Epithelial cell of proximal tubule (primary cell): ENCODE results near the gene KCNK2. TPM values are rescaled to one million over a fixed set of nuclear protein-coding genes. Genes with fewer than 3 reads are reported as not detected.

Experiments used
- DNase-seq: peaks from one replicate; pipeline ENCODE4 v3.0.0-alpha.2; 2011; ENCODE audit warnings: low read depth
- H3K4me3 ChIP-seq: 2 replicates; pipeline ENCODE4 v1.5.1; 2011; ENCODE audit warnings: low read depth, mild to moderate bottlenecking, low read length
- total RNA-seq: library from RNA; depleted of rRNA; stranded (reverse); fragments of >200 nt; gene quantifications from 2 replicates; pipeline ENCODE4 v1.2.3, GENCODE V29; 2015
- TF ChIP-seq, protein P1 (sequence below): conservative IDR thresholded peaks from 2 replicates; pipeline ENCODE4 v1.5.1; 2012; ENCODE audit warnings: low read depth, mild to moderate bottlenecking, low read length

KCNK2 gene
- total RNA-seq, 1 donor from 2014 or later = not detected

DNA sequence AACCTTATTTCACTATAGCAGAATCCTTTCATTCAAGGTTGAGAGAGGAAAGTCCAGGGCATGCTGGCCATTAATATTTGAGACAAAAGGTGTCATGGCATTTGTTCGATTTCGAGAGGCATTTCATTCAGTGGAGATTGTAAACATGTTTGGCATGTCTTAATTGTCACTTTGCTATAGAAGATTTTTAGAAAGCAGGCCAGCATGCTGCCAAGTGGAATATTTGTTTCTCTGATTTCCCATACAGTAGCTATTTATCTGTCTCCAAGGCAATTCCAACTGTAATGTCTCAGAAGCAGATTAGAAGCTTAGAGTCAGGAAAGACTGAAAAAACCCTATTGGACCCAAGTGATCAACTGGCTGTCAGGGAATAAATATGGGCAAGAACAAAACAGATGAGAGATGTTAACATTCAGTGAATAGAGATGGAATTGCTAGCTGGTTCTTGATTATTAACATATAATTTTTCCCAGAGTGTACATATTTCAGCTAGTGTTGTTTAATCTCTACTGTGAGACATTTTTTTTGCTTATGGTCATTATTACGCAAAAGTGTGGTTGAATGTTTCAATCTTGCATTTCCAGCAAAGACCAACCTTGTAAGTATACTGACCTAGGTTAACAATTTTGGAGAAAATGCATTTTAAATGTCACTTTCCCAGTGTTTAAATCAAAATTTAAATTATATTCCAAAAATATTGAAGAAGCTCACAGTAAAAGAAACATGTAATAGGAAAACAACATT is 174.6 kb downstream of the KCNK2 start:
- H3K4me3 ChIP-seq = no peak overlapping the region
- TF ChIP-seq, protein P1, sequence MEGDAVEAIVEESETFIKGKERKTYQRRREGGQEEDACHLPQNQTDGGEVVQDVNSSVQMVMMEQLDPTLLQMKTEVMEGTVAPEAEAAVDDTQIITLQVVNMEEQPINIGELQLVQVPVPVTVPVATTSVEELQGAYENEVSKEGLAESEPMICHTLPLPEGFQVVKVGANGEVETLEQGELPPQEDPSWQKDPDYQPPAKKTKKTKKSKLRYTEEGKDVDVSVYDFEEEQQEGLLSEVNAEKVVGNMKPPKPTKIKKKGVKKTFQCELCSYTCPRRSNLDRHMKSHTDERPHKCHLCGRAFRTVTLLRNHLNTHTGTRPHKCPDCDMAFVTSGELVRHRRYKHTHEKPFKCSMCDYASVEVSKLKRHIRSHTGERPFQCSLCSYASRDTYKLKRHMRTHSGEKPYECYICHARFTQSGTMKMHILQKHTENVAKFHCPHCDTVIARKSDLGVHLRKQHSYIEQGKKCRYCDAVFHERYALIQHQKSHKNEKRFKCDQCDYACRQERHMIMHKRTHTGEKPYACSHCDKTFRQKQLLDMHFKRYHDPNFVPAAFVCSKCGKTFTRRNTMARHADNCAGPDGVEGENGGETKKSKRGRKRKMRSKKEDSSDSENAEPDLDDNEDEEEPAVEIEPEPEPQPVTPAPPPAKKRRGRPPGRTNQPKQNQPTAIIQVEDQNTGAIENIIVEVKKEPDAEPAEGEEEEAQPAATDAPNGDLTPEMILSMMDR = no peak
- no peak for DNase-seq

DNA sequence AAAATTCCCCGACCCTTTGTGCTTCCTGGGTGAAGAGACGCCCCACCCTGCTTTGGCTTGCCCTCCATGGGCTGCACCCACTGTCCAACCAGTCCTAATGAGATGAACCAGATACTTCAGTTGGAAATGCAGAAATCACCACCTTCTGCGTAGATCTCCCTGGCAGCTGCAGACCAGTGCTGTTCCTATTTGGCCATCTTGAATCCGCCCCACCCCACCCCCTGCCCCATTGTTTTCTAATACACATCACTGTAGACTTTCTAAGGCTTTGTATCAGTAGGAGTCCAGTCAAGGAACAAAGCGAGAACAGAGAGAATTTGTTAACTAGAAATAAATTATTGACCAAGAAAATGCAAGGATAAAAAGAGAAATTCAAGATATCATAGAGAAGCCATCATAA is 178.2 kb downstream of the KCNK2 start:
- TF ChIP-seq, protein P1 = no peak
- DNase-seq = no peak
- H3K4me3 ChIP-seq = no peak overlapping the region

DNA sequence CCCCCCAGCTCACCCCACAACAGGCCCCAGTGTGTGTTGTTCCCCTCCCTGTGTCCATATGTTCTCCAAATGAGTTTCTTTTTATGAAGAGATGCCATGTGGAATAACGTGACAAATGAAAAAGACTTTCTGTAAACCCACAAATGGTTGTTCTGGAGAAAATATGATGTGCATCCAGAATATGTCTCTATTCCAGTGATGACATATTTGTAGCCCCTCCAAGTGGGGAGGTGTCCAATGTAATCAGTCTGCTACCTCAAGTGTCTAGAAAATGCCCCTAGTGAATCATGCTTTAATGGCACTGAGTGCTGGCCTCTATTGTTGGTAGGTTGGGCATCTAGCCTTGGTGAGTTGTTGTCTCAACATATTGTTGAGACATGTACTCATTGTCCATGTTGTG is 179.6 kb downstream of the KCNK2 start:
- no peak for DNase-seq
- no peak overlapping the region for H3K4me3 ChIP-seq
- TF ChIP-seq, protein P1 = no peak

DNA sequence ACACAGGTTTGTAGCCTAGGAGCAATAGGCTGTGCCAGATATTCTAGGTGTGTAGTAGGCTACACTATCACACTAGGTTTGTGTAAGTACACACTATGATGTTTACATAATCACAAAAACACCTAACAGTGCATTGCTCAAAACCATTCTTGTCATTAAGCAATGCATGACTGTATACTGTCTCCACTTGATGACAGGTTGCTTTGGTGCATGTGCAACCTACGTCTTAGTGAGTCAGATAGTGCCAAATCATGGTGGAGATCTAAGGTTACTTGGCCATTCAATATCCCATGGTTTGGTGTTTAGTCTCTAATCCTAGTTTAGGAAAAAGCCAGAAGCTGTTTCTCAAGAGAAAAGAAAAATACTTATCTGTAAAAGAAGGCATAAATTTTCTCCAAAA is 181.1 kb downstream of the KCNK2 start:
- H3K4me3 ChIP-seq = no peak overlapping the region
- TF ChIP-seq, protein P1 = no peak
- no peak for DNase-seq

DNA sequence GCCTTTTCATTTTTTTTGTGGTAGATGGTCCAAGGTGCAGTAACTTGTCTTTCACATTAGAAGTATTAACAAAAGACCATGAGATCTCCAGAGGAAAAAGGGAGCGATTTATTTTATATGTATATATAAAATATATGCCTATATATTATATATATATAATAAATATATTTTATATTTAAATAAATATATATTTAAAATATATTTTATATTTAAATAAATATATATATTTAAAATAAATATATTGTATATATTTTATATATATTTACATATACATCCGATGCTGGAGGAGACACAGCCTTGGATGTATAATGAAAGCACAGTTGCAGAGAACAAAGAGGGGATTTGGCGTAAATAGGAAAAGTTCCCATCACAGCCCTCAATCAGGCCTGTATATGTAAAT is 182.1 kb downstream of the KCNK2 start:
- TF ChIP-seq, protein P1 = no peak
- no peak for DNase-seq
- H3K4me3 ChIP-seq = no peak overlapping the region

- H3K4me3 ChIP-seq = no peak overlapping the region
- DNase-seq = no peak
- TF ChIP-seq, protein P1 = no peak
Measured at GRCh38 chr1:215267495-215267894, 185.0 kb downstream of the KCNK2 start.

- no peak for DNase-seq
- TF ChIP-seq, protein P1 = peak; percentile 21
- H3K4me3 ChIP-seq = no peak overlapping the region
Measured at GRCh38 chr1:215269955-215270354, 187.4 kb downstream of the KCNK2 start.
